Stimulated activated CD4-positive, alpha-beta T cell treated with anti-CD3 and anti-CD28 coated beads, Interleukin-2, amount 100 ng/mL, for 24 hours (primary cell): ENCODE measurements around the gene TMEM132C.

Experiments
- DNase-seq, 2 donors: peaks; one replicate each; pipeline ENCODE4 v3.0.0-alpha.2; 2020

The TMEM132C gene

DNA sequence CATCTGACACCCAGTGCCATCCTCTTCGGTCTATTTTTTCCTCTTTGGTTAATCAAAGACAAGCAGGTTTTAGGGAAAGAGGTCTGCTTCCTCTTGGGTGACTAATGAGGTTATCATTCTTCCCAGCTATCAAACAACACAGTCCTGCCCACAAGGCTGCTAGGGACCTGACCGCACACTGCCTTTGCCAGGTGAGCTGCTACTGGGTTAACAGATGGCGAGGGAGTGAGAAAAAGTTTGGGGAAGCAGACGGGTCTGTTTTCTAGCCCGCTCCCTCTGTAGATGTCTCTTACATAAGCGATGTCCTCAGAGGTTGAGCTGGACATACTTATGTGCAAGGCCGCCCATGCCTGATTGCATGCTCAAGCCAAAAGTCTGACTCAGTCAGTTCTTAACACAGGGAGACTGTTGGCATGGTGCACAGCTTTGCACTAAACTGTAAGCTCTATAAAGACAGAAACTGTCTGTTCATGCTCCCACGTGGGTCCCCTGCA, 462.7 kb downstream of the TMEM132C start:
- no peak for DNase-seq

DNA sequence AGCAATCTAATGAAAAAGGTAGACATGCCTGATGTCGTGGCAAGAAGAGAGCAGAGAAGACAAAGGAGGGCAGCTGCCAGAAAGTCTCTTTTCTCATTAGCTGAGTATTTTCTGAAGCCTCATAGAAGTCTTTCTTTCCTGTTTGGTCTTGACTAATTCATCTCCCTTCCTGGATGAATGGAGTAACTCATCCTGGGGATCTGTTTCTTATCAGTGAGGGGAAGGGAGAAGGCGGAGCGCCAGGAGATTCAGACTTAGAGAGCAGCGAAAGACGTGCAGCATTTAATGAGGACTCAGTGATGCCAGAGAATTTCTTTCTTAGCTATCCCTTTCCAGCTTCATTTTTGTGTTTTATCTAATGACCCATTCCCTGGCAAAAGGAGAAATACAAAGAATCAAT, 467.4 kb downstream of the TMEM132C start:
- no peak for DNase-seq

DNA sequence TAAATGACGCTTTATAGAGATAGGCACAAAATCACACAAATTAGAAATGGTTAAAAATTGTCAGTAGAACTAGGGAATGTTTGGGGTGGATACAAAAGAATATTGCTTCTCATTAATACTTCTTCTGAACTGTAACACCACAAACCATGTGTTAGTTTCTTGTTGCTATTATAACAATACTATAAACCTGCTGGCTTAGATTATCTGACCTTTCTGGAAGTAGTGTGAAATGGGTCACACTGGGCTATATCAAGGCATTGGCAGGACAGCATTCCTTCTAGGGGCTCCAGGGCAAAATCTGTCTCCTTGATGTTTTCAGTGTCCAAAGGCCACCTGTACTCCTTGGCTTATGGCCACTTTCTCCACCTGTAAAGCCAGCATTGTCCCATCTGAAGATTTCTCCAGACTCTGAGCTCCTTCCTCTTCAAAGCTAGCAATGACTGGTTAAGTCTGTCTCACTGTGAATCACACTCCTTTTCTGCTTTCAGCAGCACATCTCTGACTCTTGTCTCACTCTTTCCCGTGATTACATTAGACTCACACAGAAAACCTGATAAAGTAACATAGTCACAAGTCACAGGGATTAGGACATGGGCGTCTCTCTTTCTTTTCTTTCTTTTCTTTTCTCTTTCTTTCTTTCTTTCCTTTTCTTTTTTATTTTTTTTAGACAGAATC, 470.5 kb downstream of the TMEM132C start:
- DNase-seq = no peak

DNA sequence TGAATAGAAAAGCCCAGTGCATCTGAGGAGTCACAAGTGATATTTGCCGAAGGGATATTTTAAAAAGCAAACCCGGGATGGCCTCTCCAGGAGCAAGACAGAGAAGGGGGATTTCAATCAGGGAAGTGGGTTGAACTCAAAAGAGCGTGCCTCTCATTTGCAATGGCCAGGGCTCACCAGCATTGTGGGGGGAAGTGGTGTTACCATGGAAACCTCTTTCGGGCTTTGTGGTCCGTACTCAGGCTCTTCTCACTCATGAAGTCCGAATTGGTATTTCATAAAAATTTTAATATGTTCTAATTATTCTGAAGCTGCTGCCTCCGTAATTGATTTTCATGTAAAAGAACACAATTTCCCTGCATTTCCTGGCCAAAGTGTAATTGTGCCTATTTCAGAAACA, 476.9 kb downstream of the TMEM132C start:
- no peak for DNase-seq

DNA sequence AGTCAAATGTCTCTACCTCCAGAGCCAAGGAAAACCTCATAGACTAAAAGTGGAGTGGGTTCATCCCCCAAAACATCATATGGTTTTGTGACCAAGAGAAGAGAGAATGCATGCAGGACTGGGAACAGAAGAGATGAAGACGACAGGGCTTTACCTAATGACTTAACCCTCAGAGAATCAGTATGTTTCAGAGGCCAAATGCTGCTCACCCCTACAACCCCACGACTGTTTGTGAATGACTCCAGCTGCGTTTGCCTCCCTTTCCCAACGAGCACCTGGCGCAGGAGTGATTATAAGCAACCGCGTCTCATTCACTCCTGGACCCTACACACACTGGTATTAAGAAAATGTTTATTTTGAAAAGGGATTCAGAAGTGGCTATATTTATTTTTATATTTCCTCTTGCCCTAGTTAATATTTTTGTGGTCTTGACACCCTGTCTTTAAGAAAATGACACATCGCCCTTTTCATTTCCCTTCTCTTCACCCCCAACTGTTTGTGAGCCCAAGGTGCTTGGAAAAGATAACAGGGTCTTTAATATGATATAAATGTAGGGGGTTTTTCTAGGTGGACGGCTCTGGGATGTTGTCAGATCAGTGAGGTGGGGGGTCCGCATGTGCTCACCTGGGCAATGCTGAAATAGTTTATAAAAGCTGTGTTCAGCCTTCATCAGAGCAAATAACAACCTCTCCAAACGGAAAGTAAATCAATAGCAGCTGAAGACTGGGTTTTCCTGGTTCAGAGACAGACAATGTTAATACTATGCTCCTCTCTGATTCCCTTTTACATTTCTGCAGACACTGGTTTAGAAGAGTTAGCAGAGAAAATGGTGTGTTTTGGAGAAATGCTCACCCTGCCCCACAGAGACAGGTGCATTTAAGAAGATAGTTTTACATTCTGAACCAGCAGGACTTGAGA, 479.1 kb downstream of the TMEM132C start:
- no peak for DNase-seq

DNA sequence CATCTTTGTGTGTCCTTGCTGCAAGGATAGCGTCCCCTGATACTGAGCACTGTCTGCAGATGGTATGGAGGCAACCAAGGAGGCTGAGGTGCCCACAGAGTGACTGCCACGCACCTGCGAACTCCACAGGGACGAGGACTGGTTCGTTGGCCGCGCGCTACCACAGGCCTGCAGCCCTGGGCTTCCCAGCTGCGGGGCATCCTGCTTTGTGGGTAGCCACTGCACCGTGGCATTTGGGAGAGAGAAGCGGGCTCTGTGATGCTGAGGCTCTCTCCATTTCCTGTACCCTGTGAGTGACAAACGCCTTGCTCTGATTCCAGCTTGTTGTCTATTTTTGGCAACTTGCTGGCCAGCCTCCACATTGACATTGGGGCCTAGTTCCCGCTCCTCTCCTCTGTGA, 480.5 kb downstream of the TMEM132C start:
- no peak for DNase-seq

DNA sequence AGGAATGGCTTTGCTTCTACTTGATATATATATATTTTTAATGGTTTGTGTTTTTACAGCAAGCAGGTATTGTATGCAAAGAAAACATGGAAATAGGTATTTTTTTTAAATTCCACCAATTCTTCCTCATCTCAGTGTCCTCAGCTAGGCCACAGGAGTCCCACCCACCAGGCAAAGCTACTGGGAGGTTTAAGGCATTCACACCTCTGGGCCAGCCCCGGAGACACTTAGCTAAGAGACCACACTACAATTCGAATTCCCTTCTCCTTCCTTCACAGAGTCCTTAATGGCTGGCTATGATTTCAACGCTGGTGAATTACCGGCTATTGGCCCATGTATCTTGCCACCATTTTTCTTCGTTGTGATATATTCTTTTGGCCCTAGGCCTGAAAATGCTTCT, 485.4 kb downstream of the TMEM132C start:
- DNase-seq = no peak

DNA sequence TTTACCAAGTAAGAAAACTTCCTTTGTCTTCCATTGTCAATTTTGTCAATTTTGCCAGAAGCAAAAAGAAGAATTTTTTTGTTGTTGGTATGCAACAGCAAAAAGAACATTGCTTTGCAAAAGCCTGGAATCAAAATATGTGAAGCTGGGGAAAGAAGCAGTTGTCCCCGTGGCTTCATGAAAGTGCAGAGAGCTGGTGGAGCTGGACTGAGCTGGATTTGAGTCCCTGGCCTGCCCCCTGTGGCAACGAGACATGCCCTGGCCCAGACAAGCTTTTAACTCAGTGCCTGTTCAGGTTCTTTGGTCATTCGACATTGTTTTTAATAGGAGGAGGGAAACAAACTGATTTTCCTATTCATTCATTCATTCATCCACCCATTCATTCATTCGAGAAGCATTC, 486.5 kb downstream of the TMEM132C start:
- DNase-seq = no peak

DNA sequence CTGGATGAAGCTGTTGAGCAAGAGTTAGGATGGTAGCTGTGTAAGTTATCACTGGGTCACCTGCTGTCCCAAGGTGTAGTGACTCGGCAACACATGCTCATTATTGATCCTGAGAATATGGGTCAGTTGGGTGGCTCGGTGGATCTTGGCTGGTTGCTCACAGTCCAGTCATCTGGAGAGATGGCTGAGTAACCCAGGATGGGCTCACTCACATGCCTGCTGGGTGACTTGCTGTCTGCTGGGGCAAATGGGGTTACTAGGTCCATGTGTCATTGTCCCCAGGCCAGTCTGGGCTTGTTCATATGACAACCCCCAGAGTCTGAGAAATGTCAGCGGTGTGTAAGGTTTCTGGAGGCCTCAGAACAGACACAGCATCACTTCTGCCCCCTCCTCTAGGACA, 487.3 kb downstream of the TMEM132C start:
- no peak for DNase-seq

DNA sequence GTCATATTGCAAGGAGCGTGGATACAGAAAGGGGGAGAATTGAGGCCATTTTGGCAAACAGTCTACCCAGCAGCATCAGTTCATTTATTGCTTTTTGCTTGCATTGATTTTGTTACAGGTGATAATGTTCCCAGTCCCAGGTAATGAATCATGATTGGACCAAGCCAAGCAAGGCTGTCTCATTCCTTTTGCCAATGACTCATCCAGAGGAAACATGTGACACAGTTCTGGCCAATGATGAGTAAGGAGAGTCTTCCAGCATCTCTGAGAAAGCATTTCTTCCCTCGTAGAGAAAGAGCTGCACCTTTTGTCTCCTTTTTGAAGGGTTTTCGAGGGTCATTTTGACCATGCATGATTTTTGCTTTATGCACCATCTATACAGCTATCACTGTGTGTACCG, 488.6 kb downstream of the TMEM132C start:
- no peak for DNase-seq
